22Rv1 (cell line): ENCODE data around the gene DLL4.

ENCODE experiments used
- CTCF ChIP-seq: fragments of 450-650 bp; IDR thresholded peaks from 2 replicates; pipeline ENCODE4 v1.5.1; 2017; ENCODE audit warnings: mild to moderate bottlenecking
- ZFX ChIP-seq: fragments of 450-650 bp; IDR thresholded peaks from 2 replicates; pipeline ENCODE4 v1.6.1; 2017; ENCODE audit warnings: antibody characterized with exemption, borderline replicate concordance

DNA sequence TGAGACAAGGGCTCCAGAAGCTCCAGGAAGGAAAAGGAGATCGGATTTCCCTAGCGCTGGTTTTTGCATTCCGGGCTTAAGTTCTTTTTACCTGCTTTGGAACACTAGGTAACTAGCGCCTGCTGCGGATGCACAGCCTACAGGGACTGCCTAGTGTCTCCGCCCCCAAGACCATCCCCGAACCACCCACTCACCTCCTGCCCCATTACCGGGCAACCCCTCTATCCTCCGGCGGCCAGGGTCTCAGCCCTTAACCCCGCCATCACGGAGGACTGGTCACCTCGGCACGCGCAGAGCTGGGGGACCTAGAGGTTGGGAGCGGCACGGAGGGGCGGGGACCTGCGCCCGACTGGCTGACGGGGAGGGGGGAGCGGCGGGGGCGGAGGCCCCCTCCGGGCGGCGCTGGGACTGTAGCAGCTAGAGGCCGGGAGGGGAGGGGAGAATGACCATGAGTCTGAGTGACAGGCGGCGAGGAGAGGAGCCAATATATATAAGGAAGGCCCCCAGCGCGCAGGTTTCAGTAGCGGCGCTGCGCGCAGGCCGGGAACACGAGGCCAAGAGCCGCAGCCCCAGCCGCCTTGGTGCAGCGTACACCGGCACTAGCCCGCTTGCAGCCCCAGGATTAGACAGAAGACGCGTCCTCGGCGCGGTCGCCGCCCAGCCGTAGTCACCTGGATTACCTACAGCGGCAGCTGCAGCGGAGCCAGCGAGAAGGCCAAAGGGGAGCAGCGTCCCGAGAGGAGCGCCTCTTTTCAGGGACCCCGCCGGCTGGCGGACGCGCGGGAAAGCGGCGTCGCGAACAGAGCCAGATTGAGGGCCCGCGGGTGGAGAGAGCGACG lies at the start of gene DLL4:
- TF ChIP-seq CTCF (no peak), ZFX (no peak)
